Trophoblast cell (in vitro differentiated cells and primary cell): ENCODE results near the gene ZNF98.

ENCODE experiments used
- DNase-seq, 2 donors: peaks; one replicate each; pipeline ENCODE4 v3.0.0-alpha.2; 2016
- H2AFZ ChIP-seq: 2 replicates; pipeline ENCODE4 v1.6.1; 2013; ENCODE audit warnings: low read length, moderate library complexity, mild to moderate bottlenecking; ENCODE audit not compliant: insufficient read depth, poor library complexity
- H2AK5ac ChIP-seq: 2 replicates; pipeline ENCODE4 v1.6.1; 2013; ENCODE audit warnings: mild to moderate bottlenecking, low read length
- H2BK120ac ChIP-seq: 2 replicates; pipeline ENCODE4 v1.6.1; 2013; ENCODE audit warnings: low read length, mild to moderate bottlenecking, moderate library complexity; ENCODE audit not compliant: insufficient read depth, poor library complexity
- H2BK12ac ChIP-seq: 2 replicates; pipeline ENCODE4 v1.6.1; 2013; ENCODE audit warnings: mild to moderate bottlenecking, low read length, moderate library complexity
- H2BK5ac ChIP-seq: 2 replicates; pipeline ENCODE4 v1.6.1; 2013; ENCODE audit warnings: low read length, low read depth, moderate library complexity, mild to moderate bottlenecking; ENCODE audit not compliant: poor library complexity
- H3K14ac ChIP-seq: 2 replicates; pipeline ENCODE4 v1.6.1; 2013; ENCODE audit warnings: mild to moderate bottlenecking, low read length
- H3K18ac ChIP-seq: 2 replicates; pipeline ENCODE4 v1.6.1; 2013; ENCODE audit warnings: mild to moderate bottlenecking, low read length
- H3K23ac ChIP-seq: 2 replicates; pipeline ENCODE4 v1.6.1; 2013; ENCODE audit warnings: low read length
- H3K27ac ChIP-seq: 2 replicates; pipeline ENCODE4 v1.5.1; 2013; ENCODE audit warnings: low read depth, mild to moderate bottlenecking, inconsistent platforms, low read length, moderate library complexity
- H3K27me3 ChIP-seq: 2 replicates; pipeline ENCODE4 v1.6.1; 2013; ENCODE audit warnings: inconsistent platforms, mild to moderate bottlenecking, low read length, moderate library complexity; ENCODE audit not compliant: insufficient read depth
- H3K36me3 ChIP-seq, 2 experiments: 1 replicate in 1 of 2; 2 replicates in 1 of 2; pipeline ENCODE4 v1.6.1; 2013; ENCODE audit warnings: low read length in 2 of 2, mild to moderate bottlenecking in 2 of 2, moderate library complexity in 1 of 2; ENCODE audit not compliant: insufficient read depth in 2 of 2, control insufficient read depth in 1 of 2
- H3K4ac ChIP-seq: 2 replicates; pipeline ENCODE4 v1.6.1; 2013; ENCODE audit warnings: low read depth, mild to moderate bottlenecking, low read length, moderate library complexity
- H3K4me1 ChIP-seq, 2 experiments: 1 replicate in 1 of 2; 2 replicates in 1 of 2; pipeline ENCODE4 v1.6.1; 2013; ENCODE audit warnings: low read length in 2 of 2, mild to moderate bottlenecking in 2 of 2, moderate library complexity in 1 of 2; ENCODE audit not compliant: insufficient read depth in 2 of 2, control insufficient read depth in 1 of 2
- H3K4me2 ChIP-seq: 2 replicates; pipeline ENCODE4 v1.6.1; 2013; ENCODE audit warnings: inconsistent platforms, mild to moderate bottlenecking, low read length, moderate library complexity
- H3K4me3 ChIP-seq: 2 replicates; pipeline ENCODE4 v1.5.1; 2013; ENCODE audit warnings: mild to moderate bottlenecking, low read depth, low read length, inconsistent platforms
- H3K79me1 ChIP-seq: one replicate; pipeline ENCODE4 v1.6.1; 2013; ENCODE audit warnings: low read length
- H3K79me2 ChIP-seq: 2 replicates; pipeline ENCODE4 v1.6.1; 2013; ENCODE audit warnings: low read length, mild to moderate bottlenecking; ENCODE audit not compliant: control insufficient read depth, insufficient read depth, poor library complexity
- H3K9ac ChIP-seq: 2 replicates; pipeline ENCODE4 v1.6.1; 2013; ENCODE audit warnings: mild to moderate bottlenecking, low read length
- H3K9me3 ChIP-seq: 2 replicates; pipeline ENCODE4 v1.6.1; 2013; ENCODE audit warnings: low read depth, mild to moderate bottlenecking, control low read depth, inconsistent platforms, low read length; ENCODE audit not compliant: insufficient read depth
- H4K12ac ChIP-seq: 2 replicates; pipeline ENCODE4 v1.6.1; 2013; ENCODE audit warnings: low read depth, mild to moderate bottlenecking, low read length, moderate library complexity
- H4K8ac ChIP-seq: 2 replicates; pipeline ENCODE4 v1.6.1; 2013; ENCODE audit warnings: low read depth, mild to moderate bottlenecking, low read length, moderate library complexity
- H4K91ac ChIP-seq: one replicate; pipeline ENCODE4 v1.6.1; 2013; ENCODE audit warnings: low read depth, mild to moderate bottlenecking, low read length, moderate library complexity
- WGBS: extraction: QIAGEN DNeasy Blood & Tissue Kit; methylation state at CpG from one replicate; pipeline ENCODE4 v1.1.7; 2013; ENCODE audit warnings: missing lambda C conversion rate; ENCODE audit not compliant: insufficient read length, insufficient coverage; ENCODE audit errors: extremely low coverage; 5-methylcytosine and 5-hydroxymethylcytosine counted together

Gene ZNF98

GRCh38 chr19:22427547-22427946 lies 5.4 kb upstream of the ZNF98 start:
- H3K18ac ChIP-seq, result no peak overlapping the region
- no peaks in the 10 kb centered on the region for H3K79me1 ChIP-seq
- H3K9me3 ChIP-seq, result peaks cover 34% of the 10 kb centered on the region
- no peak overlapping the region for H3K14ac ChIP-seq
- H3K4me3 ChIP-seq, result no peak overlapping the region
- H3K4ac ChIP-seq, result no peak overlapping the region
- H4K91ac ChIP-seq, result no peak overlapping the region
- no CpG with 5 or more reads among the region's 19 CpGs for WGBS
- H4K8ac ChIP-seq, result no peak overlapping the region
- H3K27ac ChIP-seq, result no peak overlapping the region
- no peak overlapping the region for H2BK5ac ChIP-seq
- H3K27me3 ChIP-seq, result no peaks in the 10 kb centered on the region
- no peak overlapping the region for H2AK5ac ChIP-seq
- H2AFZ ChIP-seq, result no peak overlapping the region
- no peaks in the 10 kb centered on the region for H3K4me1 ChIP-seq
- H2BK120ac ChIP-seq, result no peak overlapping the region
- peak; percentile 48 to 51 for DNase-seq
- no peaks in the 10 kb centered on the region for H3K36me3 ChIP-seq
- H3K4me2 ChIP-seq, result no peak overlapping the region
- H2BK12ac ChIP-seq, result no peak overlapping the region
- H3K79me2 ChIP-seq, result no peaks in the 10 kb centered on the region
- H4K12ac ChIP-seq, result no peak overlapping the region
- H3K9ac ChIP-seq, result no peak overlapping the region
- H3K23ac ChIP-seq, result no peak overlapping the region

GRCh38 chr19:22426901-22427300 lies 4.8 kb upstream of the ZNF98 start:
- no peaks in the 10 kb centered on the region for H3K4me1 ChIP-seq
- no CpG with 5 or more reads among the region's 8 CpGs for WGBS
- H3K27me3 ChIP-seq, result no peaks in the 10 kb centered on the region

DNA sequence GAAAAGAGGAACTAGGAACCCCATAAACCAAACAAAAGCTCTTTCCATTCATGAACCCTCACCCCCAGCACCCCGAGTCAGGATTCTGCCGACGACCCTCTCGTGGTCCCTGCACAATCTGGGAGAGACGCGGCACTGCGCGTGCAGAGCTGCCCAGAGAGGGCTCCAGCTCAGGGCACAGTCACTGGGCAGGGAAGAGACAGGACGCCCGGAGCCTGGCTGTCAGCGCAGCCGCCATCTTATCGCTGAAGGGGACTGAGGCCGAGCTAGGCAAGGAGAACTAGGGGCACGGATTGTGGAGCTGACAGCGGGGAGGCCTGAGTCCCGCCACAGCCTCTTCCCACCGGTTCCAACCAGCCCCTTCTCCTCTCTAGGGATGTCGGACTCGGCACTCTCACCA lies 349 bp downstream of the ZNF98 start:
- Histone ChIP-seq H2BK120ac (no peak overlapping the region), H3K79me1 (no peaks in the 10 kb centered on the region), H3K4me3 (no peak overlapping the region), H3K9me3 (peaks cover 39% of the 10 kb centered on the region), H3K36me3 (no peaks in the 10 kb centered on the region), H3K4ac (no peak overlapping the region), H2AFZ (no peak overlapping the region), H3K18ac (no peak overlapping the region), H3K4me2 (no peak overlapping the region), H3K14ac (no peak overlapping the region), H3K79me2 (no peaks in the 10 kb centered on the region), H4K91ac (no peak overlapping the region), H2BK5ac (no peak overlapping the region), H4K8ac (no peak overlapping the region), H3K27me3 (no peaks in the 10 kb centered on the region), H4K12ac (no peak overlapping the region), H3K23ac (no peak overlapping the region), H2BK12ac (no peak overlapping the region), H3K27ac (no peak overlapping the region), H3K4me1 (no peaks in the 10 kb centered on the region), H2AK5ac (no peak overlapping the region), H3K9ac (no peak overlapping the region)
- no CpG with 5 or more reads among the region's 20 CpGs for WGBS
- no peak for DNase-seq

More at GRCh38 chr19:22426901-22427300, 4.8 kb upstream of the ZNF98 start:
- Histone ChIP-seq H2BK120ac (no peak overlapping the region), H3K27ac (no peak overlapping the region), H2BK5ac (no peak overlapping the region), H3K18ac (no peak overlapping the region), H3K9me3 (peaks cover 39% of the 10 kb centered on the region), H3K4ac (no peak overlapping the region), H3K36me3 (no peaks in the 10 kb centered on the region), H3K4me2 (no peak overlapping the region), H3K23ac (no peak overlapping the region), H2BK12ac (no peak overlapping the region), H4K91ac (no peak overlapping the region), H3K79me2 (no peaks in the 10 kb centered on the region), H4K8ac (no peak overlapping the region), H4K12ac (no peak overlapping the region), H3K4me3 (no peak overlapping the region), H2AFZ (no peak overlapping the region), H3K9ac (no peak overlapping the region), H3K14ac (no peak overlapping the region), H2AK5ac (no peak overlapping the region), H3K79me1 (no peaks in the 10 kb centered on the region)
- peak; percentile 63 to 78 for DNase-seq

GRCh38 chr19:22354665-22355064 lies 67.5 kb downstream of the ZNF98 start:
- H4K91ac ChIP-seq, result no peak overlapping the region
- no peaks in the 10 kb centered on the region for H3K79me1 ChIP-seq
- H3K18ac ChIP-seq, result no peak overlapping the region
- no peak overlapping the region for H4K12ac ChIP-seq
- H3K14ac ChIP-seq, result no peak overlapping the region
- H3K4me2 ChIP-seq, result no peak overlapping the region
- H3K9me3 ChIP-seq, result peaks cover 25% of the 10 kb centered on the region
- H3K4ac ChIP-seq, result no peak overlapping the region
- H2BK12ac ChIP-seq, result no peak overlapping the region
- no peaks in the 10 kb centered on the region for H3K36me3 ChIP-seq
- H3K9ac ChIP-seq, result no peak overlapping the region
- H3K23ac ChIP-seq, result no peak overlapping the region
- no peaks in the 10 kb centered on the region for H3K4me1 ChIP-seq
- H2AFZ ChIP-seq, result no peak overlapping the region
- no CpG with 5 or more reads among the region's 2 CpGs for WGBS
- no peak overlapping the region for H2AK5ac ChIP-seq
- DNase-seq, result no peak
- no peak overlapping the region for H3K27ac ChIP-seq
- H2BK5ac ChIP-seq, result no peak overlapping the region
- H2BK120ac ChIP-seq, result no peak overlapping the region
- no peak overlapping the region for H4K8ac ChIP-seq
- no peaks in the 10 kb centered on the region for H3K79me2 ChIP-seq
- no peak overlapping the region for H3K4me3 ChIP-seq
- peaks cover 2% of the 10 kb centered on the region for H3K27me3 ChIP-seq
